ENCODE measurements around the gene NLRC5.

NLRC5 gene

GRCh38 chr16:57016301-57016700 lies 26.9 kb downstream of the NLRC5 start:
- H3K4me3 ChIP-seq (ENCODE audit: low read depth, low read length), result no peak overlapping the region
- DNase-seq (ENCODE audit: low read depth), result no peak

DNA sequence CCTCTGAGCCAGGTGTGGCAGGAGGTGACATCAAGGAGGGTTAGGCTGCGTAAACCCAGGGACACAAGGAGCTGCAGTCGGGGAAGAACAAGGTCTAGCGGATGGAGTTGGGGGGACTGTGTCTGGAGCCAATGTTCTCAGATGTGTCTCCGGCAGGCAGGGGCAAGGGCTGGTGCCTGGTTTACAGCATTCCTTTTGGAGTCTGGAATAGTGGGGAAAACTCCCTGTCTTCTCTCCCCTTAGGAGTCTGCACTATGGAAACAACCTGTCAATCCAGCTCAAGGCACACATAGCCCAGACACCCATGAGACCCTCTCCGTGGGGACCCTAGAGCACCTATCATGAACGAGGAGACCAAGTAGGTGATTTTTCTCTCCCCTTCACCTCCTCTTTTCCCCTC lies 27.5 kb downstream of the NLRC5 start:
- DNase-seq (ENCODE audit: low read depth), result no peak
- no peak overlapping the region for H3K4me3 ChIP-seq (ENCODE audit: low read depth, low read length)

- no peak for DNase-seq (ENCODE audit: low read depth)
- no peak overlapping the region for H3K4me3 ChIP-seq (ENCODE audit: low read depth, low read length)
Observed at GRCh38 chr16:57017251-57017650, 27.9 kb downstream of the NLRC5 start.

GRCh38 chr16:57019746-57020145 lies 30.4 kb downstream of the NLRC5 start:
- DNase-seq (ENCODE audit: low read depth), result no peak
- H3K4me3 ChIP-seq (ENCODE audit: low read depth, low read length), result no peak overlapping the region

GRCh38 chr16:57020651-57021050 lies 31.3 kb downstream of the NLRC5 start:
- DNase-seq (ENCODE audit: low read depth), result no peak
- no peak overlapping the region for H3K4me3 ChIP-seq (ENCODE audit: low read depth, low read length)

GRCh38 chr16:57021757-57022156 lies 32.4 kb downstream of the NLRC5 start:
- no peak overlapping the region for H3K4me3 ChIP-seq (ENCODE audit: low read depth, low read length)
- DNase-seq (ENCODE audit: low read depth), result no peak

DNA sequence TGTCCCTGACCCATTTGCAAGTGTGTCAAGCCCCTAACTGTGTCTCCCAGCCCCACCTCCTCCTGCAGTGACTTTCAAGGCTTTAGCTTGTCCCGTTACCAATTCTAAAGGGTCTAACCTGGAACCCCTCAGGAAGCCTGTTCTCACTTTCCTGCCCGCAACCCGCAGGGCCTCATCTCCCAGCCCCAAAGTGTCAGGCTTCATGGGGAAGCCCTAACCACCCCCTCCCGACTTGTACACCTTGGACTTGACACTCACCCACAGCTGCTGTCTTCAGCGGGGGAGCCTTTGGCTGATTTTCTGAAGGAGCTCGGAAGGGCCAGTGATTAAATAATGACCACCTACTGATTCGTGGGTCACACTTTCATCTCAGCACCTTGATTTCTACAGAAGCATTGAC lies 33.1 kb downstream of the NLRC5 start:
- H3K4me3 ChIP-seq (ENCODE audit: low read depth, low read length), result no peak overlapping the region
- DNase-seq (ENCODE audit: low read depth), result no peak

DNA sequence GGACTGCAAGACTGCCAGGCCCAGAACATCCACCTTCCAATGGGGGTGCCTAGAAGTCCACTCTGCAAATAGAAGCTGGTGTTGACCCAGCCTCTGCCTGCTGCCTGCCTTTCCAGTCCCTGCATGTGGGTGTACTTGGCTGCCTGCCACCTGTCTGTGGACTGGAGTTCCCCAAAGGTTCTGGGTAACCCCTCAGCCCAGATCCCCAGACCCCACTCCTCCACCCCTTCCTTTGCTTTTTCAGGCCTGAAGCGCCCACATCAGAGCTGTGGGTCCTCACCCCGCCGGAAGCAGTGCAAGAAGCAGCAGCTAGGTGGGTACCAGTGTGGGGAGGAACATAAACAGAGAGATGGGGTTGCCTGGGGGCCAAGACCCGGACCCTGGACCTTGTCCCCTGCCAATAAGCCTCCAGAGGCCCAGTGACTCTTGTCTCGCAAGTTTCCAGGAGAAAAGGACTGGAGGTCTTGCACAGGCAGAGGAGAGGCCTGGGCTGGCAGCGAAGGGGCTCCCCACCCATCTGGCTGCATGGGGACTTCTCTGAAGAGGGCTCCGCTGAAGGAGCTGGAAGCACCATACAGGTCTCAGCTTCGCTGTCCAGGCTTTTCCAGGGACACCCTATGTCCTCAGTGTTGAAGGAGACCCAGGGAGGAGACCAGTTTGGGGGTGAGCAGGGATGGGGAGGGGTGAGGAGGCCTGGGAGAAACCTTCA lies 34.3 kb downstream of the NLRC5 start:
- H3K4me3 ChIP-seq (ENCODE audit: low read depth, low read length), result no peak overlapping the region
- no peak for DNase-seq (ENCODE audit: low read depth)

- DNase-seq (ENCODE audit: low read depth), result no peak
Observed at GRCh38 chr16:57024894-57025680, 35.7 kb downstream of the NLRC5 start.

DNA sequence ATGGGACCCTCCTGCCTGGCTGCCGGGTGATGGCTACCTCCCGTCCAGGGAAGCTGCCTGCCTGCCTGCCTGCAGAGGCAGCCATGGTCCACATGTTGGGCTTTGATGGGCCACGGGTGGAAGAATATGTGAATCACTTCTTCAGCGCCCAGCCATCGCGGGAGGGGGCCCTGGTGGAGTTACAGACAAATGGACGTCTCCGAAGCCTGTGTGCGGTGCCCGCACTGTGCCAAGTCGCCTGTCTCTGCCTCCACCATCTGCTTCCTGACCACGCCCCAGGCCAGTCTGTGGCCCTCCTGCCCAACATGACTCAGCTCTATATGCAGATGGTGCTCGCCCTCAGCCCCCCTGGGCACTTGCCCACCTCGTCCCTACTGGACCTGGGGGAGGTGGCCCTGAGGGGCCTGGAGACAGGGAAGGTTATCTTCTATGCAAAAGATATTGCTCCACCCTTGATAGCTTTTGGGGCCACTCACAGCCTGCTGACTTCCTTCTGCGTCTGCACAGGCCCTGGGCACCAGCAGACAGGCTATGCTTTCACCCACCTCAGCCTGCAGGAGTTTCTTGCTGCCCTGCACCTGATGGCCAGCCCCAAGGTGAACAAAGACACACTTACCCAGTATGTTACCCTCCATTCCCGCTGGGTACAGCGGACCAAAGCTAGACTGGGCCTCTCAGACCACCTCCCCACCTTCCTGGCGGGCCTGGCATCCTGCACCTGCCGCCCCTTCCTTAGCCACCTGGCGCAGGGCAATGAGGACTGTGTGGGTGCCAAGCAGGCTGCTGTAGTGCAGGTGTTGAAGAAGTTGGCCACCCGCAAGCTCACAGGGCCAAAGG lies 36.8 kb downstream of the NLRC5 start:
- no peak for DNase-seq (ENCODE audit: low read depth)
- no peak overlapping the region for H3K4me3 ChIP-seq (ENCODE audit: low read depth, low read length)

More at GRCh38 chr16:57024894-57025680, 35.7 kb downstream of the NLRC5 start:
- H3K4me3 ChIP-seq (ENCODE audit: low read depth, low read length), result no peak overlapping the region

GRCh38 chr16:57026778-57027062 lies 37.4 kb downstream of the NLRC5 start:
- H3K4me3 ChIP-seq (ENCODE audit: low read depth, low read length), result no peak overlapping the region
- no peak for DNase-seq (ENCODE audit: low read depth)

GRCh38 chr16:57027067-57027466 lies 37.7 kb downstream of the NLRC5 start:
- DNase-seq (ENCODE audit: low read depth), result no peak
- no peak overlapping the region for H3K4me3 ChIP-seq (ENCODE audit: low read depth, low read length)

DNA sequence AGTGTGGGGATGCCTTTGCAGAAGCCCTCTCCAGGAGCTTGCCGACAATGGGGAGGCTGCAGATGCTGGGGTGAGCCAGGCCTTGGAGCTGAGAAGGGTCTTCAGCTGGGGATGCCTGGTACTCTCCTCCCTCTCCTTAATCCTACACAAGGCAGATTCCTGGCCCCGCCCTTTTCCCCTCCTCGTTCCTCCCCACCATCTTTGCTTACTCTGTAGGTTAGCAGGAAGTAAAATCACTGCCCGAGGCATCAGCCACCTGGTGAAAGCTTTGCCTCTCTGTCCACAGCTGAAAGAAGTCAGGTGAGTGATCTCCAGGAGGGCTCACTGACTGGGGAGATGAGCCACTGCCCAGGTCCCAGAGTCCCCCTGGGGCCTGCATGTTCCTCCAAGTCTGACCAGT lies 38.7 kb downstream of the NLRC5 start:
- DNase-seq (ENCODE audit: low read depth), result no peak
- H3K4me3 ChIP-seq (ENCODE audit: low read depth, low read length), result no peak overlapping the region

- no peak for DNase-seq (ENCODE audit: low read depth)
- no peak overlapping the region for H3K4me3 ChIP-seq (ENCODE audit: low read depth, low read length)
Observed at GRCh38 chr16:57029161-57030160, 40.1 kb downstream of the NLRC5 start.

DNA sequence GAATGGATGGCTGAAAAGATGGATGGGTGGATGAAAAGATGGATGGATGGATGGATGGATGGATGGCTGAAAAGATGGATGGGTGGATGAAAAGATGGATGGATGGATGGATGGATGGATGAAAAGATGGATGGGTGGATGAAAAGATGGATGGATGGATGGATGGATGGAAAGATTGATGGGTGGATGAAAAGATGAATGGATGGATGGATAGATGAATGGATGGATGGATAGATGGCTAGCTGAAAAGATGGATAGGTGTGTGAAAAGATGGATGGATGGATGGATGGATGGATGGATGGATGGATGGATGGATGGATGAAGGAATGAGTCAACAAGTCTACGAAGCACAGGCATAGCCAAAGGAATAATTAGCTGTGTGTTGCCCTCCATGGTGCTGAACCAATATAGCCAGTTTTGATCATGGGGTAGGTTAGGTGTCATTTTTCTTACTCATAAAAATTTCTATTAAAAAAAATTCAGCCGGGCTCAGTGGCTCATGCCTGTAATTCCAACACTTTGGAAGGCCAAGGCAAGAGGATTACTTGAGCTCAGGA lies 41.1 kb downstream of the NLRC5 start:
- no peak overlapping the region for H3K4me3 ChIP-seq (ENCODE audit: low read depth, low read length)
- DNase-seq (ENCODE audit: low read depth), result no peak

GRCh38 chr16:57031156-57031555 lies 41.8 kb downstream of the NLRC5 start:
- no peak overlapping the region for H3K4me3 ChIP-seq (ENCODE audit: low read depth, low read length)
- DNase-seq (ENCODE audit: low read depth), result no peak

DNA sequence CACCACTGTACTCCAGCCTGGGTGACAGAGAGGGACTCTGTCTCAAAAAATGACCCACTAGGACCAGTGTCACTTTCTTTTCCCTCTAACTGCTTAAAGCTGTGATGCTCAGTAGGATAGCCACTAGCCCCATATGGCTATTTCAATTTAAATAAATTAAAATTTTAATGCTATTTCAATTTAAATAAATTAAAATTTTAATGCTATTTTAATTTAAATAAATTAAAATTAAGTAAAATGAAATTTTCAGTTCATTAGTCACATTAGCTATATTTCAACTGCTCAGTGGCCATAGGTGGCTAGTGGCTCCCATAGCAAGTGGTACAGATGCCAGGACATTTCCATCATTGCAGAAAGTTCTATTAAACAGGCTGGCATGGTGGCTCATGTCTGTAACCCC lies 43.0 kb downstream of the NLRC5 start:
- H3K4me3 ChIP-seq (ENCODE audit: low read depth, low read length), result no peak overlapping the region
- DNase-seq (ENCODE audit: low read depth), result no peak

GRCh38 chr16:57032931-57033330 lies 43.6 kb downstream of the NLRC5 start:
- no peak for DNase-seq (ENCODE audit: low read depth)
- no peak overlapping the region for H3K4me3 ChIP-seq (ENCODE audit: low read depth, low read length)

DNA sequence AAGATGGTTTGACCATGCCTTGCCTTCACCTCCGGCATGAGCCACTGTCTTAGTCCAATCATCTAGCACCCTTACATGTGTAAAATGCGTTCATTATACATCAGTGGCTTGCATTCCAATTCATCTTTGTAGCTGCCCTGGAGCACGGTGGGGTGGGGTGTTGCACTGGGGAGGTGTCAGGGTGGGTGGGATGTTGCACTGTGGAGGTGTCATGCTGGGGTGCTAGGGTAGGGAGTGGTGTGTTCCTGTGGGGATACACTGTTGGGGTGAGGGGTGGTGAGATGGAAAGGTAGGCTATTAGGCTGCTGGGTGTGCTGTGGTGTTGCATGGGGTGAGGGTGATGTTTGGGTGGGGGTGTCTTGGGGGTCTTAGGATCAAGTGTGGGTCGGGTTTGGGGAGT lies 47.0 kb downstream of the NLRC5 start:
- DNase-seq (ENCODE audit: low read depth), result no peak
- H3K4me3 ChIP-seq (ENCODE audit: low read depth, low read length), result no peak overlapping the region

Measured in skeletal muscle cell (primary cell).